ENCODE data around the gene NFKBIL1. TPM values are rescaled to one million over a fixed set of nuclear protein-coding genes. Genes with fewer than 3 reads are reported as not detected.
A peak's percentile ranks its signal among the peaks of the same experiment; 100 is the strongest.

The NFKBIL1 gene
- total RNA-seq, 2 experiments from 2014 or later, result 21.8 to 23.2 TPM

DNA sequence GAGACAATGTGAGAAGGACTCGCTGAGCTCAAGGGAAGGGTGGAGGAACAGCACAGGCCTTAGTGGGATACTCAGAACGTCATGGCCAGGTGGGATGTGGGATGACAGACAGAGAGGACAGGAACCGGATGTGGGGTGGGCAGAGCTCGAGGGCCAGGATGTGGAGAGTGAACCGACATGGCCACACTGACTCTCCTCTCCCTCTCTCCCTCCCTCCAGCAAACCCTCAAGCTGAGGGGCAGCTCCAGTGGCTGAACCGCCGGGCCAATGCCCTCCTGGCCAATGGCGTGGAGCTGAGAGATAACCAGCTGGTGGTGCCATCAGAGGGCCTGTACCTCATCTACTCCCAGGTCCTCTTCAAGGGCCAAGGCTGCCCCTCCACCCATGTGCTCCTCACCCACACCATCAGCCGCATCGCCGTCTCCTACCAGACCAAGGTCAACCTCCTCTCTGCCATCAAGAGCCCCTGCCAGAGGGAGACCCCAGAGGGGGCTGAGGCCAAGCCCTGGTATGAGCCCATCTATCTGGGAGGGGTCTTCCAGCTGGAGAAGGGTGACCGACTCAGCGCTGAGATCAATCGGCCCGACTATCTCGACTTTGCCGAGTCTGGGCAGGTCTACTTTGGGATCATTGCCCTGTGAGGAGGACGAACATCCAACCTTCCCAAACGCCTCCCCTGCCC, 29.6 kb downstream of the NFKBIL1 start:
- Histone ChIP-seq H3K4me1 (ENCODE audit: insufficient read depth, low read length, poor library complexity, severe bottlenecking) (peaks cover 79% of the 10 kb centered on the region), H4K20me1 (ENCODE audit: insufficient read depth, low read length) (no peaks in the 10 kb centered on the region), H3K27ac (ENCODE audit: low read depth, low read length, poor library complexity, severe bottlenecking) (peak overlapping the region; percentile 42), H3K9me2 (ENCODE audit: insufficient read depth, low read length) (no peaks in the 10 kb centered on the region), H3K79me2 (ENCODE audit: insufficient read depth, low read depth, low read length) (peaks cover 15% of the 10 kb centered on the region; the same call in 1 of the 2 replicates), H3K4me2 (ENCODE audit: low read length) (peak overlapping the region; percentile 86), H3K36me3 (ENCODE audit: insufficient read depth, low read length) (peaks cover 13% of the 10 kb centered on the region; the same call in 1 of the 2 replicates), H2AFZ (ENCODE audit: low read length) (no peak overlapping the region), H3K9me3 (ENCODE audit: low read length) (no peaks in the 10 kb centered on the region), H3K4me3 (ENCODE audit: low read depth, low read length, poor library complexity, severe bottlenecking) (peak overlapping the region; percentile 69)
- intact Hi-C loops (cut with micrococcal nuclease; ENCODE audit: unreplicated experiment), result no loop called here
- TF ChIP-seq, protein P1, sequence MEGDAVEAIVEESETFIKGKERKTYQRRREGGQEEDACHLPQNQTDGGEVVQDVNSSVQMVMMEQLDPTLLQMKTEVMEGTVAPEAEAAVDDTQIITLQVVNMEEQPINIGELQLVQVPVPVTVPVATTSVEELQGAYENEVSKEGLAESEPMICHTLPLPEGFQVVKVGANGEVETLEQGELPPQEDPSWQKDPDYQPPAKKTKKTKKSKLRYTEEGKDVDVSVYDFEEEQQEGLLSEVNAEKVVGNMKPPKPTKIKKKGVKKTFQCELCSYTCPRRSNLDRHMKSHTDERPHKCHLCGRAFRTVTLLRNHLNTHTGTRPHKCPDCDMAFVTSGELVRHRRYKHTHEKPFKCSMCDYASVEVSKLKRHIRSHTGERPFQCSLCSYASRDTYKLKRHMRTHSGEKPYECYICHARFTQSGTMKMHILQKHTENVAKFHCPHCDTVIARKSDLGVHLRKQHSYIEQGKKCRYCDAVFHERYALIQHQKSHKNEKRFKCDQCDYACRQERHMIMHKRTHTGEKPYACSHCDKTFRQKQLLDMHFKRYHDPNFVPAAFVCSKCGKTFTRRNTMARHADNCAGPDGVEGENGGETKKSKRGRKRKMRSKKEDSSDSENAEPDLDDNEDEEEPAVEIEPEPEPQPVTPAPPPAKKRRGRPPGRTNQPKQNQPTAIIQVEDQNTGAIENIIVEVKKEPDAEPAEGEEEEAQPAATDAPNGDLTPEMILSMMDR (conservative IDR thresholded peaks at IDR 0.05; ENCODE audit: low read length), result no peak
- TF ChIP-seq EZH2phosphoT487 (IDR thresholded peaks at IDR 0.05; ENCODE audit: borderline replicate concordance, low read depth, low read length), result no peak
- CTCF ChIA-PET (ENCODE audit: unreplicated experiment), result interaction anchor here (0.8 to 1.8 kb wide), 3 partner anchors 10 to 31 kb away, joined by 5 to 7 read pairs (median 5); partner anchors contain the start of genes ATP6V1G2 and LST1
- POLR2A ChIA-PET, result interaction anchor here (0.9 to 1.9 kb wide), 8 partner anchors 14 to 82 kb away, joined by 3 to 10 read pairs (median 4); partner anchors contain the start of genes DDX39B, NCR3 and NFKBIL1
- BruUV-seq (replicated peaks), result no TSS peak
- no peak for DNase-seq (ENCODE audit: low spot score)

DNA sequence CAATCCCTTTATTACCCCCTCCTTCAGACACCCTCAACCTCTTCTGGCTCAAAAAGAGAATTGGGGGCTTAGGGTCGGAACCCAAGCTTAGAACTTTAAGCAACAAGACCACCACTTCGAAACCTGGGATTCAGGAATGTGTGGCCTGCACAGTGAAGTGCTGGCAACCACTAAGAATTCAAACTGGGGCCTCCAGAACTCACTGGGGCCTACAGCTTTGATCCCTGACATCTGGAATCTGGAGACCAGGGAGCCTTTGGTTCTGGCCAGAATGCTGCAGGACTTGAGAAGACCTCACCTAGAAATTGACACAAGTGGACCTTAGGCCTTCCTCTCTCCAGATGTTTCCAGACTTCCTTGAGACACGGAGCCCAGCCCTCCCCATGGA, 30.2 kb downstream of the NFKBIL1 start:
- Histone ChIP-seq H3K36me3 (ENCODE audit: insufficient read depth, low read length) (peaks cover 13% of the 10 kb centered on the region; the same call in 1 of the 2 replicates), H3K27ac (ENCODE audit: low read depth, low read length, poor library complexity, severe bottlenecking) (no peak overlapping the region), H3K9me2 (ENCODE audit: insufficient read depth, low read length) (no peaks in the 10 kb centered on the region), H3K9me3 (ENCODE audit: low read length) (no peaks in the 10 kb centered on the region), H3K79me2 (ENCODE audit: insufficient read depth, low read depth, low read length) (peaks cover 15% of the 10 kb centered on the region; the same call in 1 of the 2 replicates), H3K4me1 (ENCODE audit: insufficient read depth, low read length, poor library complexity, severe bottlenecking) (peaks cover 79% of the 10 kb centered on the region), H4K20me1 (ENCODE audit: insufficient read depth, low read length) (no peaks in the 10 kb centered on the region), H2AFZ (ENCODE audit: low read length) (no peak overlapping the region), H3K4me3 (ENCODE audit: low read depth, low read length, poor library complexity, severe bottlenecking) (no peak overlapping the region), H3K4me2 (ENCODE audit: low read length) (peak overlapping the region; percentile 86; the same call in 1 of the 2 replicates)
- no peak for DNase-seq (ENCODE audit: low spot score)
- no peak for TF ChIP-seq EZH2phosphoT487 (IDR thresholded peaks at IDR 0.05; ENCODE audit: borderline replicate concordance, low read depth, low read length)
- TF ChIP-seq, protein P1 (conservative IDR thresholded peaks at IDR 0.05; ENCODE audit: low read length), result no peak
- BruUV-seq (replicated peaks), result no TSS peak
- intact Hi-C loops (cut with micrococcal nuclease; ENCODE audit: unreplicated experiment), result no loop called here
- ChIA-PET POLR2A (interaction anchor here (1.0 to 1.9 kb wide), 8 partner anchors 9 to 36 kb away, joined by 3 to 5 read pairs (median 3); partner anchors contain the start of genes DDX39B and NCR3), CTCF (ENCODE audit: unreplicated experiment) (interaction anchor here (1.7 kb wide), 1 partner anchor 20 kb away, joined by 5 read pairs; no protein-coding TSS in a partner anchor)

Data from OCI-LY7 (cell line).